Glutamatergic neuron (in vitro differentiated cells): ENCODE data around the gene MADCAM1. TPM values are rescaled to one million over a fixed set of nuclear protein-coding genes. Genes with fewer than 3 reads are reported as not detected.

ENCODE experiments used
- DNase-seq: peaks from one replicate; pipeline ENCODE4 v3.0.0; 2022
- H3K27ac Mint-ChIP-seq: one replicate; pipeline ENCODE4 v1.8.0; 2020; ENCODE audit warnings: mild to moderate bottlenecking, mixed read lengths, inconsistent platforms; ENCODE audit not compliant: unreplicated experiment
- H3K27me3 Mint-ChIP-seq: one replicate; pipeline ENCODE4 v1.8.0; 2020; ENCODE audit warnings: mild to moderate bottlenecking, moderate library complexity, mixed read lengths, inconsistent platforms; ENCODE audit not compliant: unreplicated experiment
- H3K36me3 Mint-ChIP-seq: one replicate; pipeline ENCODE4 v1.8.0; 2020; ENCODE audit warnings: mild to moderate bottlenecking, mixed read lengths, inconsistent platforms; ENCODE audit not compliant: unreplicated experiment
- H3K4me1 Mint-ChIP-seq: one replicate; pipeline ENCODE4 v1.8.0; 2020; ENCODE audit warnings: mild to moderate bottlenecking, low read depth, mixed read lengths, inconsistent platforms; ENCODE audit not compliant: unreplicated experiment
- H3K4me3 Mint-ChIP-seq: one replicate; pipeline ENCODE4 v1.8.0; 2020; ENCODE audit warnings: mild to moderate bottlenecking, mixed read lengths, inconsistent platforms; ENCODE audit not compliant: unreplicated experiment
- H3K9me3 Mint-ChIP-seq: one replicate; pipeline ENCODE4 v1.8.0; 2020; ENCODE audit warnings: mild to moderate bottlenecking, moderate library complexity, mixed read lengths, inconsistent platforms; ENCODE audit not compliant: unreplicated experiment
- total RNA-seq: library from RNA; stranded (reverse); fragmentation: NEBNext Ultra II Directional; extraction: Animal tissue kit (Norgen Biotek cat#: 25700); gene quantifications from one replicate; pipeline ENCODE4 v1.2.1, GENCODE V29; 2021; ENCODE audit not compliant: unreplicated experiment
- TF ChIP-seq, protein P1 (sequence below): fragments of 200-600 bp; sonication (generic); IDR thresholded peaks from one replicate; pipeline ENCODE4 v1.5.0; 2021; ENCODE audit not compliant: partially characterized antibody, unreplicated experiment

The MADCAM1 gene
- total RNA-seq, 1 donor from 2014 or later = 1.7 TPM

DNA sequence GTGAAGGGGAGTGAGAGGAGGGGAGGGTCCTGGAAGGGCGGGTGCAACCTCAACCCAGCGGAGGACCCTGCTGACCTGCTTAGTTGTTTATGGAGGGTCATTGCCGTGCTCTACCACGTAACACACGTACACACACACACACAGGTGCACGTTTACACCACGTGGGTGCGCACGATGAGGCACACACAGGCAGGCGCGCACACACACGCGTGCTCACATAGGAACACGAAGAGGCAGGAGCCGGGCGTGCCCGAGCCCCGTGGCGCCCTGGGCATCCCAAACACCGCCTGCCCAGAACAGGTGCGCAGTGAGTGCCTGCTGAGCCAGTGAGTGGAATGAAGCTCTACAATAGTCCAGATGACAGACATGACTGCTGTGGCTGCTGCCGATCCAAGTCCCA lies 11.2 kb upstream of the MADCAM1 start:
- TF ChIP-seq, protein P1, sequence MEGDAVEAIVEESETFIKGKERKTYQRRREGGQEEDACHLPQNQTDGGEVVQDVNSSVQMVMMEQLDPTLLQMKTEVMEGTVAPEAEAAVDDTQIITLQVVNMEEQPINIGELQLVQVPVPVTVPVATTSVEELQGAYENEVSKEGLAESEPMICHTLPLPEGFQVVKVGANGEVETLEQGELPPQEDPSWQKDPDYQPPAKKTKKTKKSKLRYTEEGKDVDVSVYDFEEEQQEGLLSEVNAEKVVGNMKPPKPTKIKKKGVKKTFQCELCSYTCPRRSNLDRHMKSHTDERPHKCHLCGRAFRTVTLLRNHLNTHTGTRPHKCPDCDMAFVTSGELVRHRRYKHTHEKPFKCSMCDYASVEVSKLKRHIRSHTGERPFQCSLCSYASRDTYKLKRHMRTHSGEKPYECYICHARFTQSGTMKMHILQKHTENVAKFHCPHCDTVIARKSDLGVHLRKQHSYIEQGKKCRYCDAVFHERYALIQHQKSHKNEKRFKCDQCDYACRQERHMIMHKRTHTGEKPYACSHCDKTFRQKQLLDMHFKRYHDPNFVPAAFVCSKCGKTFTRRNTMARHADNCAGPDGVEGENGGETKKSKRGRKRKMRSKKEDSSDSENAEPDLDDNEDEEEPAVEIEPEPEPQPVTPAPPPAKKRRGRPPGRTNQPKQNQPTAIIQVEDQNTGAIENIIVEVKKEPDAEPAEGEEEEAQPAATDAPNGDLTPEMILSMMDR = no peak
- peak overlapping the region; percentile 73 for H3K4me3 Mint-ChIP-seq
- H3K36me3 Mint-ChIP-seq = peaks cover 12% of the 10 kb centered on the region
- H3K27ac Mint-ChIP-seq = peak overlapping the region; percentile 96
- H3K4me1 Mint-ChIP-seq = peaks cover 26% of the 10 kb centered on the region
- no peak for DNase-seq
- peaks cover 47% of the 10 kb centered on the region for H3K9me3 Mint-ChIP-seq
- peaks cover 48% of the 10 kb centered on the region for H3K27me3 Mint-ChIP-seq

DNA sequence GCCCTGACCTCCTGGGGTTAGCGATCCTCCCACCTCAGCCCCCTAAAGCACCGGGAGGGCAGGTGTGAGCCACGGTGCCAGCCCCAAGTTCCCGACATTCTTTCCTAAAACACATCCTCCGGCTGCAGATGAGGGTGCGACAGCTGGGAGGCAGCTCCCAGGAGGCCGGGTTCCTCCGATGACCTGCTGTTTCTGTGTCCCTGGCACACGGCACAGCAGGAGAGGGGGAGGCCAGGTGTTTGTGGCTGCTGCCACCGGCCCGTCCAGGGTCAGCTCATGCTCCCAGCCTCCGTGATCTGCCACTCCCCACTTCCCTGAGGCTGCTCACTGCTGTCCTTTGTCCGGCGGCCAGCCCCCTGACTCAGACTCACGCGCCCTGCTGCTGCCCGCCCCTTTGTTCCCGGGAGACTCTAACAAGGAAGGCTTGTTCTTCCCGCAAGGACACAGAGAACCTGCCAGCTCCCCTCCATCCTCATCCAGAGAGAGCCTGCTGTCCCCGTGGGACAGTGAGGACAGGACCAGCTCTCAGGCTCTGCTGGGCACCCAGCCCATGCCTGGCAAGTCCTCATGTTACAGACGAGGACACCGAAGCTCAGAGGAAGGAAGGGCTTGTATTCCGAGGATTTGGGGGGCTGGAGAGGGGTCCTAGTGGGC lies 10.6 kb upstream of the MADCAM1 start:
- Mint-ChIP-seq H3K27me3 (peaks cover 43% of the 10 kb centered on the region), H3K9me3 (peaks cover 41% of the 10 kb centered on the region), H3K36me3 (peaks cover 8% of the 10 kb centered on the region), H3K4me3 (peak overlapping the region; percentile 73), H3K27ac (peak overlapping the region; percentile 96), H3K4me1 (peaks cover 26% of the 10 kb centered on the region)
- TF ChIP-seq, protein P1 = no peak
- DNase-seq = peak; percentile 78

DNA sequence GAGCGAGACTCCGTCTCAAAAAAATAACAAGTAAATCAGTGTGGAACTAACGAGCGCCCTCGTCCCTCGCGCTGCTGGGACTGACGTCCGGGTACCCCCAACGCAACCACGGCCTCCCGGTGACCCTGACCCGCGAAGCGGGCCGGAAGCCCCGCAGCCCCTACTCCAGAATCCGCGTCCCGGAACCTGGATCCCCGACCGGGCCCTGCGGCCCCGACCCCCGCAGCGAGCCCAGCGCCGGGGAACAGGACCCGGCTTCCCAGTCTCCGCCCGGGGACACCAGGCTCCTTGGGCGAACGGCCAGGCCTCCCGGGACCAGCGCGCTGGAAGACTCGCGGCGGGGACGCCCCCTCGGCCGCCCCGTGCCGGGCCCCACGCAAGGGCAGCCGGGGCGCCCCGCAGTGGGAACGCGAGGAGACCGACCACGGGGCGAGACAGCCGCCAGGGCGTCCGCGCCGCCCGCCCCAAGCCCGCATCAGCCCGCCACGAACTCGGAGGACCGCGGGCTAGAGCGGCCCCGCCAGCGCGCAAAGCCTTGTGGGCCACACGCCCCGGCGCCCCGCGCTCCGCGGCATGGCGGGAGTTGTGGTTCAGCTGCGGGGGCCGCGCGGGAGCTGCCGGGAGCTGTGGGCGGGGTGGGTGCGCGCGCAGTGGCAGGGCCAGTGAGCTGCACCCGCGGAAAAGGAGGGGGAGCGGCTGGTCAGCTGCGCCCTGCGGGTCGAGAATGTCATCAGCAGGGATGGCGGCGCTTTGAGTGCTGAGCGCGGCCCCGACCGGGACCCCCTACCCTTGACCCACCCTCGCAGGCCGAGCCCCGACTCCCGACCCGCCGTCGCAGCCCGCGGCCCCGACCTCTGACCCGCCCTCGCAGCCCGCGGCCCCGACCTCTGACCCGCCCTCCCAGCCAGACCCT lies 7.5 kb upstream of the MADCAM1 start:
- Mint-ChIP-seq H3K27ac (peak overlapping the region; percentile 92), H3K4me3 (peak overlapping the region; percentile 66), H3K4me1 (peaks cover 23% of the 10 kb centered on the region), H3K9me3 (peaks cover 26% of the 10 kb centered on the region), H3K36me3 (no peaks in the 10 kb centered on the region), H3K27me3 (peaks cover 35% of the 10 kb centered on the region)
- peak; percentile 99 for DNase-seq
- TF ChIP-seq, protein P1 = no peak

DNA sequence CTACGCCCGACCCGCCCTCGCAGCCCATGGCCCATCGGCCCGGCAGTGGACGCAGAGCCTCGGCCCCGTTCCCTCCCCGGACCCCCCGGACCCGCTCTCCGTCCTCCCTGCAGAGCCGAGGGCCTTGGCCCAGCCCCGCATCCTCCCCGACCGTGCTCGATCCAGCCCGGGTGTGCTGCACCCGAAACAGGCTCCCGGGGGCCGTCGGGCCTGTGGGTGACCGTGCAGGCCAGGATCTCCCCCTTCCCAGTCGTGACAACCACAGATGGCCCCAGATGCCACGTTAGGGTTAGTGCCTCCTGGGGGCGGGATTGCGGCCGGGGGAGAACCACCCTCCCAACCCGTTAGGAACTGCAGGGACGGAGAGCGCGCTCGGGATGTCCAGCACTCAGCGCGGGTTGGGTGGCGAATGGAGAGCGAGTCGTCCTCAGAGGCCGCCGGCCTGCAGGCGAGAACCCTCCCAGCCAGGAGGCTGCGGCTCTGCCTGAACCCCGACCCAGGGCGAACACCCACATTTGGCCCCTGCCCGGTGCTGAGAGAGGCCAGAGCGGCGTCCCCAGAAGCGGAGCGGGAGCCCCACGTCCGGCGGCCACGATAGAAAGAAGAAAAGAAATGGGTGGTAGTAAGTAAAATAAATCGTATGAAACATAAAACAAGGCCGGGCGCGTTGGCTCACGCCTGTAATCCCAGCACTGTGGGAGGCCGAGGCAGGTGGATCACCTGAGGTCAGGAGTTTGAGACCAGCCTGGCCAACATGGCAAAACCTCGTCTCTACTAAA lies 6.7 kb upstream of the MADCAM1 start:
- Mint-ChIP-seq H3K27me3 (peaks cover 32% of the 10 kb centered on the region), H3K9me3 (peaks cover 23% of the 10 kb centered on the region), H3K4me3 (peak overlapping the region; percentile 89), H3K4me1 (peaks cover 22% of the 10 kb centered on the region), H3K27ac (peak overlapping the region; percentile 92), H3K36me3 (no peaks in the 10 kb centered on the region)
- TF ChIP-seq, protein P1 = no peak
- peak; percentile 76 for DNase-seq
